ENCODE data around the gene LUZP2. TPM values are rescaled to one million over a fixed set of nuclear protein-coding genes. Genes with fewer than 3 reads are reported as not detected.

Gene LUZP2
- total and polyA plus RNA-seq, 2 of the 8 experiments (the other 6 are each of a cell fraction or from before 2014, with no cell fraction given) = 0.79 to 1.5 TPM

DNA sequence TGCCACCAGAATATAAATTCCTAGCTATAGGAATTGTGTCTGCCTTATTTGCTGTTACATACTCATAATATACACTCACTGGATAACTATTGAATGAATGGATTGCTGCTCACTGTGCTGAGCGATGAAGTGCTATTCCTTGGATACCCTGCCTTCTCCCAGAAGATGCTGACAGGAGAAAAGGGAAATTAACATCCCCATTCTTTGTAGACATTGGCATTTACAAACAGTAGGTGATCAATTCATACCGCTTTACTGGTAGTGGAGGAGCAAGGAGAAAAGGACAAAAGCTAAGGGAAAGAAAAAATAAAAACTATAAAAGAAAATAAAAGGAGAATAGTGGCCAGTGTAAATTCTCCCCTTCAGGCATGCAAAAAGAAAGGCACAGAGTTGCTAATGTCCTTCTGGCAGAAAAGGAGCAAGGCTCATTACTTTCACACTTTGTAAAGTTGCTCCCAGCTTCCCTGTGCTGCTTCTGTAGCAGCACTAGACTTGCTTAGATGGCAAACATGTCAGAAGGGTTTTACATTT lies 183.0 kb downstream of the LUZP2 start (continued):
- TF ChIP-seq, protein P1, sequence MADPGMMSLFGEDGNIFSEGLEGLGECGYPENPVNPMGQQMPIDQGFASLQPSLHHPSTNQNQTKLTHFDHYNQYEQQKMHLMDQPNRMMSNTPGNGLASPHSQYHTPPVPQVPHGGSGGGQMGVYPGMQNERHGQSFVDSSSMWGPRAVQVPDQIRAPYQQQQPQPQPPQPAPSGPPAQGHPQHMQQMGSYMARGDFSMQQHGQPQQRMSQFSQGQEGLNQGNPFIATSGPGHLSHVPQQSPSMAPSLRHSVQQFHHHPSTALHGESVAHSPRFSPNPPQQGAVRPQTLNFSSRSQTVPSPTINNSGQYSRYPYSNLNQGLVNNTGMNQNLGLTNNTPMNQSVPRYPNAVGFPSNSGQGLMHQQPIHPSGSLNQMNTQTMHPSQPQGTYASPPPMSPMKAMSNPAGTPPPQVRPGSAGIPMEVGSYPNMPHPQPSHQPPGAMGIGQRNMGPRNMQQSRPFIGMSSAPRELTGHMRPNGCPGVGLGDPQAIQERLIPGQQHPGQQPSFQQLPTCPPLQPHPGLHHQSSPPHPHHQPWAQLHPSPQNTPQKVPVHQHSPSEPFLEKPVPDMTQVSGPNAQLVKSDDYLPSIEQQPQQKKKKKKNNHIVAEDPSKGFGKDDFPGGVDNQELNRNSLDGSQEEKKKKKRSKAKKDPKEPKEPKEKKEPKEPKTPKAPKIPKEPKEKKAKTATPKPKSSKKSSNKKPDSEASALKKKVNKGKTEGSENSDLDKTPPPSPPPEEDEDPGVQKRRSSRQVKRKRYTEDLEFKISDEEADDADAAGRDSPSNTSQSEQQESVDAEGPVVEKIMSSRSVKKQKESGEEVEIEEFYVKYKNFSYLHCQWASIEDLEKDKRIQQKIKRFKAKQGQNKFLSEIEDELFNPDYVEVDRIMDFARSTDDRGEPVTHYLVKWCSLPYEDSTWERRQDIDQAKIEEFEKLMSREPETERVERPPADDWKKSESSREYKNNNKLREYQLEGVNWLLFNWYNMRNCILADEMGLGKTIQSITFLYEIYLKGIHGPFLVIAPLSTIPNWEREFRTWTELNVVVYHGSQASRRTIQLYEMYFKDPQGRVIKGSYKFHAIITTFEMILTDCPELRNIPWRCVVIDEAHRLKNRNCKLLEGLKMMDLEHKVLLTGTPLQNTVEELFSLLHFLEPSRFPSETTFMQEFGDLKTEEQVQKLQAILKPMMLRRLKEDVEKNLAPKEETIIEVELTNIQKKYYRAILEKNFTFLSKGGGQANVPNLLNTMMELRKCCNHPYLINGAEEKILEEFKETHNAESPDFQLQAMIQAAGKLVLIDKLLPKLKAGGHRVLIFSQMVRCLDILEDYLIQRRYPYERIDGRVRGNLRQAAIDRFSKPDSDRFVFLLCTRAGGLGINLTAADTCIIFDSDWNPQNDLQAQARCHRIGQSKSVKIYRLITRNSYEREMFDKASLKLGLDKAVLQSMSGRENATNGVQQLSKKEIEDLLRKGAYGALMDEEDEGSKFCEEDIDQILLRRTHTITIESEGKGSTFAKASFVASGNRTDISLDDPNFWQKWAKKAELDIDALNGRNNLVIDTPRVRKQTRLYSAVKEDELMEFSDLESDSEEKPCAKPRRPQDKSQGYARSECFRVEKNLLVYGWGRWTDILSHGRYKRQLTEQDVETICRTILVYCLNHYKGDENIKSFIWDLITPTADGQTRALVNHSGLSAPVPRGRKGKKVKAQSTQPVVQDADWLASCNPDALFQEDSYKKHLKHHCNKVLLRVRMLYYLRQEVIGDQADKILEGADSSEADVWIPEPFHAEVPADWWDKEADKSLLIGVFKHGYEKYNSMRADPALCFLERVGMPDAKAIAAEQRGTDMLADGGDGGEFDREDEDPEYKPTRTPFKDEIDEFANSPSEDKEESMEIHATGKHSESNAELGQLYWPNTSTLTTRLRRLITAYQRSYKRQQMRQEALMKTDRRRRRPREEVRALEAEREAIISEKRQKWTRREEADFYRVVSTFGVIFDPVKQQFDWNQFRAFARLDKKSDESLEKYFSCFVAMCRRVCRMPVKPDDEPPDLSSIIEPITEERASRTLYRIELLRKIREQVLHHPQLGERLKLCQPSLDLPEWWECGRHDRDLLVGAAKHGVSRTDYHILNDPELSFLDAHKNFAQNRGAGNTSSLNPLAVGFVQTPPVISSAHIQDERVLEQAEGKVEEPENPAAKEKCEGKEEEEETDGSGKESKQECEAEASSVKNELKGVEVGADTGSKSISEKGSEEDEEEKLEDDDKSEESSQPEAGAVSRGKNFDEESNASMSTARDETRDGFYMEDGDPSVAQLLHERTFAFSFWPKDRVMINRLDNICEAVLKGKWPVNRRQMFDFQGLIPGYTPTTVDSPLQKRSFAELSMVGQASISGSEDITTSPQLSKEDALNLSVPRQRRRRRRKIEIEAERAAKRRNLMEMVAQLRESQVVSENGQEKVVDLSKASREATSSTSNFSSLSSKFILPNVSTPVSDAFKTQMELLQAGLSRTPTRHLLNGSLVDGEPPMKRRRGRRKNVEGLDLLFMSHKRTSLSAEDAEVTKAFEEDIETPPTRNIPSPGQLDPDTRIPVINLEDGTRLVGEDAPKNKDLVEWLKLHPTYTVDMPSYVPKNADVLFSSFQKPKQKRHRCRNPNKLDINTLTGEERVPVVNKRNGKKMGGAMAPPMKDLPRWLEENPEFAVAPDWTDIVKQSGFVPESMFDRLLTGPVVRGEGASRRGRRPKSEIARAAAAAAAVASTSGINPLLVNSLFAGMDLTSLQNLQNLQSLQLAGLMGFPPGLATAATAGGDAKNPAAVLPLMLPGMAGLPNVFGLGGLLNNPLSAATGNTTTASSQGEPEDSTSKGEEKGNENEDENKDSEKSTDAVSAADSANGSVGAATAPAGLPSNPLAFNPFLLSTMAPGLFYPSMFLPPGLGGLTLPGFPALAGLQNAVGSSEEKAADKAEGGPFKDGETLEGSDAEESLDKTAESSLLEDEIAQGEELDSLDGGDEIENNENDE (IDR thresholded peaks at IDR 0.05; ENCODE audit: insufficient replicate concordance, low read length) = peak; percentile 92

Data from H1 (cell line).